SKM-1 treated with dmso at 0.1 percent for 144 hours (cell line): ENCODE data around the gene SYS1.

Source experiments
- DNase-seq: peaks from one replicate; lab custom pipeline; 2025; ENCODE audit not compliant: unreplicated experiment; lab: John Stamatoyannopoulos, UW

SYS1 gene

GRCh38 chr20:45355209-45356084, 7.5 kb upstream of the SYS1 start:
- DNase-seq = no peak

- no peak for DNase-seq
These were observed 4.5 kb upstream of the SYS1 start for GRCh38 chr20:45358282-45359068.

GRCh38 chr20:45359069-45359405, 3.9 kb upstream of the SYS1 start:
- no peak for DNase-seq

- DNase-seq = no peak
These were observed 3.4 kb upstream of the SYS1 start for GRCh38 chr20:45359406-45360148.

GRCh38 chr20:45361793-45362192, 1.2 kb upstream of the SYS1 start:
- no peak for DNase-seq

- no peak for DNase-seq
These were observed 896 bp downstream of the SYS1 start for GRCh38 chr20:45363611-45364492.

GRCh38 chr20:45365444-45365970, 2.6 kb downstream of the SYS1 start:
- no peak for DNase-seq

- DNase-seq = no peak
These were observed 3.2 kb downstream of the SYS1 start for GRCh38 chr20:45366192-45366591.

GRCh38 chr20:45366631-45367030, 3.7 kb downstream of the SYS1 start:
- DNase-seq = no peak

GRCh38 chr20:45367126-45367525, 4.2 kb downstream of the SYS1 start:
- DNase-seq = no peak

- peak; percentile 91 for DNase-seq
These were observed 5.4 kb downstream of the SYS1 start for GRCh38 chr20:45368221-45368980.

GRCh38 chr20:45370571-45371160, 7.7 kb downstream of the SYS1 start:
- no peak for DNase-seq

- no peak for DNase-seq
These were observed 9.3 kb downstream of the SYS1 start for GRCh38 chr20:45372241-45372640.

- no peak for DNase-seq
These were observed 9.8 kb downstream of the SYS1 start for GRCh38 chr20:45372646-45373352.

- DNase-seq = peak; percentile 71
These were observed 10.6 kb downstream of the SYS1 start for GRCh38 chr20:45373353-45374100.

- DNase-seq = no peak
These were observed 11.1 kb downstream of the SYS1 start for GRCh38 chr20:45374101-45374467.

- no peak for DNase-seq
These were observed 12.0 kb downstream of the SYS1 start for GRCh38 chr20:45374966-45375365.

- DNase-seq = no peak
These were observed 14.3 kb downstream of the SYS1 start for GRCh38 chr20:45377269-45377668.
